IMR-90 (cell line): ENCODE data around the gene DLL1. TPM values are rescaled to one million over a fixed set of nuclear protein-coding genes. Genes with fewer than 3 reads are reported as not detected.

Source experiments
- ATAC-seq: fragments of 200-7000 bp; cut with Tn5 transposase; 2 replicates; pipeline ENCODE4 v1.9.1; 2020; ENCODE audit warnings: low read depth, mild to moderate bottlenecking, moderate library complexity
- BruUV-seq: library from RNA; stranded (reverse); fragments of 400-500 nt; replicated peaks from 2 replicates; lab custom pipeline; 2021; lab: Mats Ljungman, UMichigan
- CTCF ChIA-PET: fragments of 300-600 bp; formaldehyde crosslinking; extraction: SDS; loops from one replicate; lab custom pipeline; 2021; ENCODE audit warnings: antibody characterized with exemption; lab: Yijun Ruan, JAX
- POLR2A ChIA-PET: fragments of 300-600 bp; sonication (Branson Sonifier 250); formaldehyde crosslinking; loops from one replicate; lab custom pipeline; 2022; ENCODE audit warnings: antibody characterized with exemption; ENCODE audit not compliant: unreplicated experiment; lab: Charles Lee
- DNase-seq: peaks from one replicate; pipeline ENCODE4 v3.0.0; 2013
- H2AFZ ChIP-seq: replicated peaks from 2 replicates; pipeline ENCODE3; 2013; ENCODE audit warnings: low read length, mild to moderate bottlenecking; ENCODE audit not compliant: poor library complexity
- H2AK5ac ChIP-seq: 2 replicates; pipeline ENCODE4 v1.6.1; 2013; ENCODE audit warnings: low read depth, low read length, inconsistent platforms
- H2AK9ac ChIP-seq: replicated peaks from 2 replicates; pipeline ENCODE3; 2013; ENCODE audit warnings: mild to moderate bottlenecking, low read depth, low read length, moderate library complexity; ENCODE audit not compliant: poor library complexity
- H2BK120ac ChIP-seq: 2 replicates; pipeline ENCODE4 v1.6.1; 2013; ENCODE audit warnings: low read depth, low read length, inconsistent platforms
- H2BK15ac ChIP-seq: 3 replicates; pipeline ENCODE4 v1.6.1; 2013; ENCODE audit warnings: low read depth, low read length, inconsistent platforms
- H2BK20ac ChIP-seq: 2 replicates; pipeline ENCODE4 v1.6.1; 2013; ENCODE audit warnings: low read depth, mild to moderate bottlenecking, inconsistent platforms, low read length, moderate library complexity
- H2BK5ac ChIP-seq: 2 replicates; pipeline ENCODE4 v1.6.1; 2013; ENCODE audit warnings: mild to moderate bottlenecking, low read depth, low read length, inconsistent platforms; ENCODE audit not compliant: poor library complexity, severe bottlenecking
- H3K14ac ChIP-seq: replicated peaks from 2 replicates; pipeline ENCODE4 v1.6.1; 2013; ENCODE audit warnings: low read depth, low read length, inconsistent platforms
- H3K18ac ChIP-seq: 2 replicates; pipeline ENCODE4 v1.6.1; 2013; ENCODE audit warnings: low read depth, low read length, control low read depth
- H3K23ac ChIP-seq: 2 replicates; pipeline ENCODE4 v1.6.1; 2013; ENCODE audit warnings: low read depth, low read length, inconsistent platforms
- H3K27ac ChIP-seq: 2 replicates; pipeline ENCODE4 v1.5.1; 2013; ENCODE audit warnings: mild to moderate bottlenecking, control low read depth, low read length; ENCODE audit not compliant: insufficient read depth
- H3K27me3 ChIP-seq: 2 replicates; pipeline ENCODE4 v1.6.1; 2013; ENCODE audit warnings: low read length; ENCODE audit not compliant: control insufficient read depth, insufficient read depth
- H3K36me3 ChIP-seq: 2 replicates; pipeline ENCODE4 v1.6.1; 2013; ENCODE audit warnings: low read length, mixed read lengths; ENCODE audit not compliant: control insufficient read depth, insufficient read depth
- H3K4ac ChIP-seq: 2 replicates; pipeline ENCODE4 v1.6.1; 2013; ENCODE audit warnings: low read depth, low read length, inconsistent platforms
- H3K4me1 ChIP-seq: 2 replicates; pipeline ENCODE4 v1.6.1; 2013; ENCODE audit warnings: low read length, mixed read lengths; ENCODE audit not compliant: control insufficient read depth, insufficient read depth
- H3K4me2 ChIP-seq: 2 replicates; pipeline ENCODE4 v1.6.1; 2013; ENCODE audit warnings: low read depth, mild to moderate bottlenecking, control low read depth, low read length, moderate library complexity
- H3K4me3 ChIP-seq: 2 replicates; pipeline ENCODE4 v1.5.1; 2013; ENCODE audit warnings: low read depth, mild to moderate bottlenecking, control low read depth, low read length, moderate library complexity; ENCODE audit not compliant: insufficient read depth
- H3K56ac ChIP-seq: 2 replicates; pipeline ENCODE4 v1.6.1; 2013; ENCODE audit warnings: low read length, inconsistent platforms; ENCODE audit not compliant: insufficient read depth; ENCODE audit errors: extremely low read depth
- H3K79me1 ChIP-seq, 2 experiments: 2 replicates each; pipeline ENCODE4 v1.6.1; 2013; ENCODE audit warnings: low read length in 2 of 2, inconsistent platforms in 1 of 2, low read depth in 1 of 2
- H3K9ac ChIP-seq: 2 replicates; pipeline ENCODE4 v1.6.1; 2013; ENCODE audit warnings: low read depth, low read length, control low read depth
- H3K9me1 ChIP-seq: 2 replicates; pipeline ENCODE4 v1.6.1; 2013; ENCODE audit warnings: low read length, inconsistent platforms; ENCODE audit not compliant: insufficient read depth
- H3K9me3 ChIP-seq: 2 replicates; pipeline ENCODE4 v1.6.1; 2013; ENCODE audit warnings: low read length; ENCODE audit not compliant: control insufficient read depth, insufficient read depth
- H4K20me1 ChIP-seq: 2 replicates; pipeline ENCODE4 v1.6.1; 2013; ENCODE audit warnings: low read length, inconsistent platforms; ENCODE audit not compliant: insufficient read depth
- H4K5ac ChIP-seq: 2 replicates; pipeline ENCODE4 v1.6.1; 2013; ENCODE audit warnings: mild to moderate bottlenecking, low read depth, low read length, control low read depth
- H4K8ac ChIP-seq, 2 experiments: 2 replicates each; pipeline ENCODE4 v1.6.1; 2013; ENCODE audit warnings: low read depth in 2 of 2, low read length in 2 of 2, control low read depth in 1 of 2, inconsistent platforms in 1 of 2
- H4K91ac ChIP-seq: 2 replicates; pipeline ENCODE4 v1.6.1; 2013; ENCODE audit warnings: low read depth, low read length, inconsistent platforms; ENCODE audit not compliant: insufficient read depth
- BHLHE40 ChIP-seq: fragments of 150-350 bp; IDR thresholded peaks from 2 replicates; pipeline ENCODE4 v1.6.1; 2016; ENCODE audit warnings: mild to moderate bottlenecking, low read depth, low read length
- CEBPB ChIP-seq: IDR thresholded peaks from 2 replicates; pipeline ENCODE4 v1.6.1; 2012; ENCODE audit warnings: low read depth, low read length, improper control_type of control experiment
- FOS ChIP-seq: fragments of 150-350 bp; IDR thresholded peaks from 2 replicates; pipeline ENCODE4 v1.6.1; 2016; ENCODE audit warnings: low read depth, low read length
- MAFK ChIP-seq: IDR thresholded peaks from 2 replicates; pipeline ENCODE4 v1.6.1; 2012; ENCODE audit warnings: low read depth, low read length, improper control_type of control experiment
- NFE2L2 ChIP-seq: fragments of 150-350 bp; IDR thresholded peaks from 2 replicates; pipeline ENCODE4 v1.6.1; 2016; ENCODE audit warnings: low read depth, mild to moderate bottlenecking, low read length
- POLR2A ChIP-seq: IDR thresholded peaks from 2 replicates; pipeline ENCODE4 v1.6.1; 2012; ENCODE audit warnings: mild to moderate bottlenecking, low read depth, low read length
- RCOR1 ChIP-seq: IDR thresholded peaks from 2 replicates; pipeline ENCODE4 v1.6.1; 2012; ENCODE audit warnings: mild to moderate bottlenecking, low read length, improper control_type of control experiment; ENCODE audit not compliant: insufficient replicate concordance
- RFX5 ChIP-seq: IDR thresholded peaks from 2 replicates; pipeline ENCODE4 v1.8.0; 2012; ENCODE audit warnings: low read depth, mild to moderate bottlenecking, low read length, moderate library complexity
- WGBS, 2 experiments: methylation state at CpG; one replicate each; pipeline versions ENCODE4 v1.1.5 to v1.1.7; 2013; ENCODE audit warnings: missing lambda C conversion rate in 2 of 2; ENCODE audit not compliant: insufficient read length in 1 of 2; ENCODE audit errors: extremely low coverage in 2 of 2; 5-methylcytosine and 5-hydroxymethylcytosine counted together
- dilution Hi-C: fragments of 300-500 bp; cut with HindIII; formaldehyde crosslinking; loops from one replicate; pipeline ENCODE4 v1.14.3; 2018; ENCODE audit warnings: low sequenced_read_pairs; ENCODE audit not compliant: unreplicated experiment
- in situ Hi-C: fragments of 300-500 bp; cut with MboI; formaldehyde crosslinking; loops from 3 replicates; pipeline ENCODE4 v1.14.3; 2019; ENCODE audit warnings: low sequenced_read_pairs, inconsistent platforms, mixed read lengths
- intact Hi-C: fragments of 100-400 bp; cut with micrococcal nuclease; formaldehyde crosslinking; loops from 2 replicates; pipeline ENCODE4 v1.10.0; 2022
- polyA plus RNA-seq, 3 experiments: library from polyadenylated mRNA; depleted of rRNA; stranded (reverse); fragments of >200 nt; gene quantifications; 2 replicates each; pipeline ENCODE4 v1.2.3, GENCODE V29; 2012; ENCODE audit warnings: low replicate concordance in 1 of 3
- total RNA-seq: library from RNA; depleted of rRNA; stranded (reverse); fragments of >200 nt; gene quantifications from 2 replicates; pipeline ENCODE4 v1.2.3, GENCODE V29; 2012
- TF ChIP-seq, protein P1 (sequence below): fragments of 150-350 bp; IDR thresholded peaks from 2 replicates; pipeline ENCODE4 v1.6.1; 2017; ENCODE audit warnings: mild to moderate bottlenecking, antibody characterized with exemption, low read length, low read depth

Gene DLL1
- total and polyA plus RNA-seq, 2 of the 4 experiments (the other 2 are of a cell fraction): under 0.01 to 0.31 TPM

DNA sequence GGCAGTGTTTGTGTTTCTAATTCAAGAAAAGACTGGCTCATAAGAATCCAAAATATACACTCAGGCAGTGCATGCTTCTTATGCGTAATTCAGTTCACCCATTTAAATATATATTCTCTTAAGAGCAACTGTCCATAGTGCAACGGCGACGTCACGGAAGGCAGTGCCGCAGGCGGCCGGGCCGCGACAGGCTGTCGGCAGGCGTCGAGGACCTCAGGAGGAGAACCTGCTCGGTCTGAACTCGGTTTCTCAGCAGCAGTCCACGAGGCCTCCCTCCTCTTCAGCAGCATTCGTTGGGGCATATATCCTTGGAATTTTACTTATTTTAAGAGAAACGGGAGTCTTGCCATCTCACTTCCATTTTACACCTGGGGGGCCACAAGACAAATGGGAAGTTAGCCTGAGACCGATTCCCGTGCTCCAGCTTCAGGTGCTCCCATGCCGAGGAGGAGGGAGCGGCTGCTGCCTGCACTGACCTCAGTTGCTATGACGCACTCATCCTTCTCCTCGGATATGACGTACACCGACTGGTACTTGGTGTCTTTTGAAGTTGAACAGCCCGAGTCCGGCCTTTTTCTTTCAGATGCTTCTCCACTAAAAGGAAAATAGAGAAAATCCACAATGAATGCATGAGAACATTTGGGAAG lies 8.2 kb downstream of the DLL1 start:
- Histone ChIP-seq H3K27ac (no peak overlapping the region), H3K9me3 (no peaks in the 10 kb centered on the region), H4K20me1 (no peaks in the 10 kb centered on the region), H3K4me1 (peaks cover 1% of the 10 kb centered on the region; the same call in 1 of the 2 replicates), H3K27me3 (peaks cover 26% of the 10 kb centered on the region), H2BK120ac (no peak overlapping the region), H4K91ac (no peak overlapping the region), H2AFZ (no peak overlapping the region), H2BK20ac (no peak overlapping the region), H4K5ac (no peak overlapping the region), H3K4me2 (no peak overlapping the region), H3K36me3 (no peaks in the 10 kb centered on the region), H2AK9ac (no peak overlapping the region), H3K4ac (no peak overlapping the region), H3K23ac (no peak overlapping the region), H3K9me1 (no peaks in the 10 kb centered on the region), H3K18ac (no peak overlapping the region), H3K14ac (no peak overlapping the region), H4K8ac (no peak overlapping the region), H3K9ac (no peak overlapping the region), H2BK15ac (no peak overlapping the region), H3K4me3 (no peak overlapping the region), H2AK5ac (no peak overlapping the region), H2BK5ac (no peak overlapping the region), H3K79me1 (no peaks in the 10 kb centered on the region), H3K56ac (no peak overlapping the region)
- POLR2A ChIA-PET: no interaction called here
- TF ChIP-seq BHLHE40 (no peak), RFX5 (no peak), CEBPB (no peak), NFE2L2 (no peak), POLR2A (no peak), FOS (no peak), MAFK (no peak), RCOR1 (no peak)
- TF ChIP-seq, protein P1, sequence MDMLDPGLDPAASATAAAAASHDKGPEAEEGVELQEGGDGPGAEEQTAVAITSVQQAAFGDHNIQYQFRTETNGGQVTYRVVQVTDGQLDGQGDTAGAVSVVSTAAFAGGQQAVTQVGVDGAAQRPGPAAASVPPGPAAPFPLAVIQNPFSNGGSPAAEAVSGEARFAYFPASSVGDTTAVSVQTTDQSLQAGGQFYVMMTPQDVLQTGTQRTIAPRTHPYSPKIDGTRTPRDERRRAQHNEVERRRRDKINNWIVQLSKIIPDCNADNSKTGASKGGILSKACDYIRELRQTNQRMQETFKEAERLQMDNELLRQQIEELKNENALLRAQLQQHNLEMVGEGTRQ: no peak
- CTCF ChIA-PET: no interaction called here
- no peak for ATAC-seq
- BruUV-seq: no TSS peak
- dilution Hi-C loops (no loop called here), intact Hi-C loops (no loop called here), in situ Hi-C loops (no loop called here)
- WGBS, 2 experiments: 92% methylated on average over 9 of the region's 28 CpGs; no CpG with 5 or more reads in 1 of the 2 experiments
- no peak for DNase-seq
